Thyroid gland (tissue), 4 donors: ENCODE results near the gene CDC14A.

Source experiments
- CTCF ChIP-seq, 6 experiments: fragments of 200-600 bp in 3 of 6; fragments of 450-650 bp in 3 of 6; sonication (generic) in 3 of 6; IDR thresholded peaks; one replicate each; pipeline ENCODE4 v1.5.1; 2016 to 2019; ENCODE audit warnings: antibody characterized with exemption in 6 of 6, mild to moderate bottlenecking in 2 of 6, inconsistent platforms in 1 of 6, moderate library complexity in 1 of 6
- POLR2A ChIP-seq, 2 donors: fragments of 450-650 bp; IDR thresholded peaks; one replicate each; pipeline ENCODE4 v1.6.1; 2017; ENCODE audit warnings: antibody characterized with exemption in 2 of 2, mild to moderate bottlenecking in 2 of 2, moderate library complexity in 1 of 2

GRCh38 chr1:100305954-100306353, 46.4 kb upstream of the CDC14A start:
- TF ChIP-seq CTCF (IDR thresholded peaks at IDR 0.05) (no peak), POLR2A (IDR thresholded peaks at IDR 0.05) (no peak)
